GM12801 (cell line): Measurements from ENCODE around the gene TRIM58.

ENCODE experiments used
- CTCF ChIP-seq: IDR thresholded peaks from one replicate; pipeline ENCODE4 v1.5.1; 2011; ENCODE audit warnings: control low read depth; ENCODE audit not compliant: insufficient read length; ENCODE audit errors: extremely low read depth

TRIM58 gene

GRCh38 chr1:247840818-247841217, 16.2 kb upstream of the TRIM58 start:
- no peak for TF ChIP-seq CTCF

GRCh38 chr1:247841796-247842195, 15.2 kb upstream of the TRIM58 start, which contains the start of gene OR11L1:
Gene OR11L1, minus strand, starts transcription at chr1:247841896. Its CDS starts 0 bp downstream, at chr1:247841896.
- no peak for TF ChIP-seq CTCF

GRCh38 chr1:247843411-247843810, 13.6 kb upstream of the TRIM58 start:
- no peak for TF ChIP-seq CTCF

GRCh38 chr1:247845011-247845692, 11.8 kb upstream of the TRIM58 start:
- TF ChIP-seq CTCF, result no peak

- no peak for TF ChIP-seq CTCF
Observed at GRCh38 chr1:247845693-247846017, 11.3 kb upstream of the TRIM58 start.

GRCh38 chr1:247848346-247848745, 8.6 kb upstream of the TRIM58 start:
- TF ChIP-seq CTCF, result no peak

- TF ChIP-seq CTCF, result no peak
Observed at GRCh38 chr1:247849616-247850015, 7.4 kb upstream of the TRIM58 start.
